ENCODE data around the gene KANSL1L. TPM values are rescaled to one million over a fixed set of nuclear protein-coding genes. Genes with fewer than 3 reads are reported as not detected.

Gene KANSL1L
- total RNA-seq, 1 experiment from 2014 or later: 26.1 TPM

- DNase-seq: no peak
- Histone ChIP-seq H3K79me2 (ENCODE audit: low read length) (peaks cover 11% of the 10 kb centered on the region; the same call in 1 of the 2 replicates), H3K27ac (ENCODE audit: low read length) (no peak overlapping the region), H3K4me3 (ENCODE audit: low read length) (no peak overlapping the region), H3K9ac (ENCODE audit: low read length) (no peak overlapping the region), H3K36me3 (ENCODE audit: insufficient read depth, low read length) (peaks cover 84% of the 10 kb centered on the region), H3K4me1 (ENCODE audit: low read length) (no peaks in the 10 kb centered on the region), H2AFZ (ENCODE audit: low read length) (no peak overlapping the region), H3K9me2 (replicated peaks; ENCODE audit: insufficient read depth, low read length) (no peaks in the 10 kb centered on the region), H3K9me3 (ENCODE audit: low read length) (no peaks in the 10 kb centered on the region), H3K27me3 (ENCODE audit: low read length) (no peaks in the 10 kb centered on the region), H3K4me2 (ENCODE audit: low read depth, low read length, poor library complexity, severe bottlenecking) (no peak overlapping the region), H4K20me1 (ENCODE audit: insufficient read depth, low read depth, low read length) (no peaks in the 10 kb centered on the region)
Observed at GRCh38 chr2:210022824-210023223, 148.4 kb downstream of the KANSL1L start.

GRCh38 chr2:210020138-210020537 lies 151.1 kb downstream of the KANSL1L start:
- Histone ChIP-seq H4K20me1 (ENCODE audit: insufficient read depth, low read depth, low read length) (peaks cover 1% of the 10 kb centered on the region), H3K79me2 (ENCODE audit: low read length) (peaks cover 33% of the 10 kb centered on the region), H3K4me1 (ENCODE audit: low read length) (no peaks in the 10 kb centered on the region), H2AFZ (ENCODE audit: low read length) (no peak overlapping the region), H3K9ac (ENCODE audit: low read length) (no peak overlapping the region), H3K36me3 (ENCODE audit: insufficient read depth, low read length) (peaks cover 93% of the 10 kb centered on the region), H3K4me2 (ENCODE audit: low read depth, low read length, poor library complexity, severe bottlenecking) (no peak overlapping the region), H3K9me2 (replicated peaks; ENCODE audit: insufficient read depth, low read length) (no peaks in the 10 kb centered on the region), H3K4me3 (ENCODE audit: low read length) (no peak overlapping the region), H3K27ac (ENCODE audit: low read length) (no peak overlapping the region), H3K9me3 (ENCODE audit: low read length) (no peaks in the 10 kb centered on the region), H3K27me3 (ENCODE audit: low read length) (no peaks in the 10 kb centered on the region)
- no peak for DNase-seq

- H3K27ac ChIP-seq (ENCODE audit: low read length): no peak overlapping the region
- DNase-seq: no peak
- no peaks in the 10 kb centered on the region for H3K9me3 ChIP-seq (ENCODE audit: low read length)
- H3K79me2 ChIP-seq (ENCODE audit: low read length): peaks cover 100% of the 10 kb centered on the region
- no peaks in the 10 kb centered on the region for H3K9me2 ChIP-seq (replicated peaks; ENCODE audit: insufficient read depth, low read length)
- peaks cover 65% of the 10 kb centered on the region for H3K36me3 ChIP-seq (ENCODE audit: insufficient read depth, low read length)
- H4K20me1 ChIP-seq (ENCODE audit: insufficient read depth, low read depth, low read length): peaks cover 46% of the 10 kb centered on the region
- H3K27me3 ChIP-seq (ENCODE audit: low read length): no peaks in the 10 kb centered on the region
- no peak overlapping the region for H3K9ac ChIP-seq (ENCODE audit: low read length)
- H3K4me3 ChIP-seq (ENCODE audit: low read length): no peak overlapping the region
- H3K4me1 ChIP-seq (ENCODE audit: low read length): peaks cover 9% of the 10 kb centered on the region
- no peak overlapping the region for H3K4me2 ChIP-seq (ENCODE audit: low read depth, low read length, poor library complexity, severe bottlenecking)
- no peak overlapping the region for H2AFZ ChIP-seq (ENCODE audit: low read length)
Observed at GRCh38 chr2:210009896-210010295, 161.3 kb downstream of the KANSL1L start.

GRCh38 chr2:210009126-210009525 lies 162.1 kb downstream of the KANSL1L start:
- Histone ChIP-seq H3K79me2 (ENCODE audit: low read length) (peaks cover 100% of the 10 kb centered on the region), H3K4me2 (ENCODE audit: low read depth, low read length, poor library complexity, severe bottlenecking) (no peak overlapping the region), H3K36me3 (ENCODE audit: insufficient read depth, low read length) (peaks cover 66% of the 10 kb centered on the region), H3K9me3 (ENCODE audit: low read length) (no peaks in the 10 kb centered on the region), H2AFZ (ENCODE audit: low read length) (no peak overlapping the region), H3K4me3 (ENCODE audit: low read length) (no peak overlapping the region), H3K4me1 (ENCODE audit: low read length) (peaks cover 17% of the 10 kb centered on the region), H3K27ac (ENCODE audit: low read length) (no peak overlapping the region), H3K9ac (ENCODE audit: low read length) (no peak overlapping the region), H3K27me3 (ENCODE audit: low read length) (no peaks in the 10 kb centered on the region), H3K9me2 (replicated peaks; ENCODE audit: insufficient read depth, low read length) (no peaks in the 10 kb centered on the region), H4K20me1 (ENCODE audit: insufficient read depth, low read depth, low read length) (peaks cover 48% of the 10 kb centered on the region)
- DNase-seq: no peak

- Histone ChIP-seq H2AFZ (ENCODE audit: low read length) (no peak overlapping the region), H3K9me2 (replicated peaks; ENCODE audit: insufficient read depth, low read length) (no peaks in the 10 kb centered on the region), H3K4me2 (ENCODE audit: low read depth, low read length, poor library complexity, severe bottlenecking) (no peak overlapping the region), H3K9ac (ENCODE audit: low read length) (no peak overlapping the region), H3K27ac (ENCODE audit: low read length) (no peak overlapping the region), H4K20me1 (ENCODE audit: insufficient read depth, low read depth, low read length) (peaks cover 49% of the 10 kb centered on the region), H3K4me3 (ENCODE audit: low read length) (no peak overlapping the region), H3K79me2 (ENCODE audit: low read length) (peaks cover 100% of the 10 kb centered on the region), H3K36me3 (ENCODE audit: insufficient read depth, low read length) (peaks cover 69% of the 10 kb centered on the region), H3K27me3 (ENCODE audit: low read length) (no peaks in the 10 kb centered on the region), H3K9me3 (ENCODE audit: low read length) (no peaks in the 10 kb centered on the region), H3K4me1 (ENCODE audit: low read length) (peaks cover 24% of the 10 kb centered on the region)
- no peak for DNase-seq
Observed at GRCh38 chr2:210007895-210008294, 163.3 kb downstream of the KANSL1L start.

GRCh38 chr2:210004881-210005280 lies 166.3 kb downstream of the KANSL1L start:
- peaks cover 36% of the 10 kb centered on the region for H4K20me1 ChIP-seq (ENCODE audit: insufficient read depth, low read depth, low read length)
- no peaks in the 10 kb centered on the region for H3K9me2 ChIP-seq (replicated peaks; ENCODE audit: insufficient read depth, low read length)
- 0 out of 2 replicates have a peak overlapping the region, but pooled peaks have one; percentile 1 for H3K9ac ChIP-seq (ENCODE audit: low read length)
- peaks cover 32% of the 10 kb centered on the region for H3K4me1 ChIP-seq (ENCODE audit: low read length)
- H3K27ac ChIP-seq (ENCODE audit: low read length): no peak overlapping the region
- H3K79me2 ChIP-seq (ENCODE audit: low read length): peaks cover 78% of the 10 kb centered on the region
- no peak overlapping the region for H2AFZ ChIP-seq (ENCODE audit: low read length)
- peak overlapping the region; percentile 87; the same call in 1 of the 2 replicates for H3K4me3 ChIP-seq (ENCODE audit: low read length)
- H3K36me3 ChIP-seq (ENCODE audit: insufficient read depth, low read length): peaks cover 50% of the 10 kb centered on the region
- no peaks in the 10 kb centered on the region for H3K9me3 ChIP-seq (ENCODE audit: low read length)
- H3K27me3 ChIP-seq (ENCODE audit: low read length): no peaks in the 10 kb centered on the region
- DNase-seq: no peak
- peak overlapping the region; percentile 99 for H3K4me2 ChIP-seq (ENCODE audit: low read depth, low read length, poor library complexity, severe bottlenecking)

GRCh38 chr2:210003359-210003758 lies 167.8 kb downstream of the KANSL1L start:
- H3K4me1 ChIP-seq (ENCODE audit: low read length): peaks cover 32% of the 10 kb centered on the region
- H3K4me3 ChIP-seq (ENCODE audit: low read length): peak overlapping the region; percentile 87
- H2AFZ ChIP-seq (ENCODE audit: low read length): no peak overlapping the region
- H4K20me1 ChIP-seq (ENCODE audit: insufficient read depth, low read depth, low read length): peaks cover 26% of the 10 kb centered on the region
- peak; percentile 47 for DNase-seq
- H3K9me2 ChIP-seq (replicated peaks; ENCODE audit: insufficient read depth, low read length): no peaks in the 10 kb centered on the region
- H3K36me3 ChIP-seq (ENCODE audit: insufficient read depth, low read length): peaks cover 37% of the 10 kb centered on the region
- H3K27ac ChIP-seq (ENCODE audit: low read length): peak overlapping the region; percentile 56; the same call in 1 of the 2 replicates
- H3K9me3 ChIP-seq (ENCODE audit: low read length): no peaks in the 10 kb centered on the region
- H3K4me2 ChIP-seq (ENCODE audit: low read depth, low read length, poor library complexity, severe bottlenecking): peak overlapping the region; percentile 99
- H3K9ac ChIP-seq (ENCODE audit: low read length): peak overlapping the region; percentile 94
- no peaks in the 10 kb centered on the region for H3K27me3 ChIP-seq (ENCODE audit: low read length)
- H3K79me2 ChIP-seq (ENCODE audit: low read length): peaks cover 63% of the 10 kb centered on the region

GRCh38 chr2:210002158-210003157 lies 168.8 kb downstream of the KANSL1L start, which contains the start of gene RPE:
Gene RPE (plus strand): TSS chr2:210002638. CDS start chr2:210002662, 24 bp downstream.
- H3K4me1 ChIP-seq (ENCODE audit: low read length): peaks cover 32% of the 10 kb centered on the region
- H3K79me2 ChIP-seq (ENCODE audit: low read length): peaks cover 54% of the 10 kb centered on the region
- peak; percentile 99 for DNase-seq
- H3K27ac ChIP-seq (ENCODE audit: low read length): peak within 1 kb of the TSS; percentile 69
- H3K36me3 ChIP-seq (ENCODE audit: insufficient read depth, low read length): peaks cover 30% of the 10 kb centered on the region
- H4K20me1 ChIP-seq (ENCODE audit: insufficient read depth, low read depth, low read length): peaks cover 18% of the 10 kb centered on the region
- peak within 1 kb of the TSS; percentile 99 for H3K4me2 ChIP-seq (ENCODE audit: low read depth, low read length, poor library complexity, severe bottlenecking)
- H3K9me3 ChIP-seq (ENCODE audit: low read length): no peaks in the 10 kb centered on the region
- peak within 1 kb of the TSS; percentile 94 for H3K9ac ChIP-seq (ENCODE audit: low read length)
- no peaks in the 10 kb centered on the region for H3K27me3 ChIP-seq (ENCODE audit: low read length)
- peak within 1 kb of the TSS; percentile 94 for H2AFZ ChIP-seq (ENCODE audit: low read length)
- peak within 1 kb of the TSS; percentile 87 for H3K4me3 ChIP-seq (ENCODE audit: low read length)
- H3K9me2 ChIP-seq (replicated peaks; ENCODE audit: insufficient read depth, low read length): no peaks in the 10 kb centered on the region
